Germinal center (tissue), 1 donor: Measurements from ENCODE around the gene LRRC8E.

Experiments
- DNase-seq: peaks from one replicate; pipeline ENCODE4 v3.0.0; 2012; ENCODE audit warnings: mixed read lengths, low spot score

The LRRC8E gene

DNA sequence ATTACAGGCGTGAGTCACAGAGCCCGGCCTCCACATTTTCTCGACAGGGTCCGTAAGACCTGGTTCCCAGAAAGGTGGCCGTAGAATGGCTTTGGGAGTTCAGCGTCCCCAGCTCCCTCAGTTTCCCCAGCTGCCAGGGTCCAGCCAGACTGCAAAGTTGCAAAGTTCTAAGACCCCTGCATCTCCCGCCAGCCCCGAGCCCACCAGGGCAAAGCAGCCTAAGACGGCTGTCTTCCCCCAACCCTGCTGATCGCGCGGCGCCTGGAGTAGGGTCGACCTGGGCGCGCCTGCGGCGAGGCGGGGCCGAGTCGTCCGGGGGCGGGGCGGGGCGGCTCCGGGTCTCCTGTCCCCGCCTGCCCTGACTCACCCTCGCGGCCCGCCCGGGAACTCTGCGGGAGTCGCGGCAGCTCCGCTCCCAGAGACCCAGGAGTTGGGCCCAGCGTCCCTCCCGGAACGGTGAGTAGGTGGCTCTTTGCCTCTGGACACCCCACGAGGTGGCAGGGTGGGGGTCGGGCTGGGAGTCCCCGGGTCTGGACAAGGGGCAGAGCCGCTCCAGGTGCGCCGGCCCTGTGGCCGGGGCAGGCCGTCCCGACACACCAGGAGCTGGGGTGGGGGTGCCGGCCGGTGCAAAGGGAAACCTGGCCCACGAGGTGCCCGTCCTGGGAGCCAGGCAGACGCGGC lies at the start of gene LRRC8E:
TSS of gene LRRC8E (plus strand) at position 366 of the 681 bp plus-strand sequence. CDS start 7,094 bp downstream, outside the sequence.
- DNase-seq = no peak

DNA sequence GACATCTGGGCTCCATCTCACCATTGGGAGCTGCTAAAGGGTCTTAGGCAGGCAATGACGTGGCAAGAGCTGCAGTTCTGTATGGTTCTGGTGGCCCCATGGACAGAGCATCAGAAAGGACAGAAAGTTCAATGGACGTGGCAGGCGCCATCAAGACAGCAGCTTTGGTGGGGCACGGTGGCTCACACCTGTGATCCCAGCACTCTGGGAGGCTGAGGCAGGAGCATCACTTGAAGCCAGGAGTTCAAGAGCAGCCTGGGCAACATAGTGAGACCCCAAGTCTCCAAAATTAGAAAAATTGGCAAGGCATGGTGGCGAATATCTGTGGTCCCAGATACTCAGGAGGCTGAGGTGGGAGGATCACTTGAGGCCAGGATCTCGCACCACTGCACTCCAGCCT lies 48.8 kb upstream of the LRRC8E start:
- no peak for DNase-seq

DNA sequence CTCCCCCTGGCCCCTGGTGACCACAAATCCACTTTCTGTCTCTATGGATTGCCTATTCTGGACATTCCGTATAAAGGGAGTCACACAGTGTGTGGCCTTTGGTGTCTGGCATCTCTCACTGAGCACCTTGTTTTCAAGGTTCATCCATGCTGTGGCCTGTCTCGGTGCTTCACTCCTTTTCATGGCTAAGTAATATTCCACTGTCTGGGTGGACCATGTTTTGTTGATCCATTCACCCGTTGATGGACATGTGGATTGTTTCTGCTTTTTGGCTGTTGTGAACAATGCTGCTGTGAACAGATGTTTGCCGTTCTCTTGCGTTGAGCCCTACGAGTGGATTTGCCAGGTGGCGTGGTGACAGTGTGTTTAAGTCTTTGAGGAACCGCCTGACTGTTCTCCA lies 47.7 kb upstream of the LRRC8E start:
- DNase-seq = no peak

DNA sequence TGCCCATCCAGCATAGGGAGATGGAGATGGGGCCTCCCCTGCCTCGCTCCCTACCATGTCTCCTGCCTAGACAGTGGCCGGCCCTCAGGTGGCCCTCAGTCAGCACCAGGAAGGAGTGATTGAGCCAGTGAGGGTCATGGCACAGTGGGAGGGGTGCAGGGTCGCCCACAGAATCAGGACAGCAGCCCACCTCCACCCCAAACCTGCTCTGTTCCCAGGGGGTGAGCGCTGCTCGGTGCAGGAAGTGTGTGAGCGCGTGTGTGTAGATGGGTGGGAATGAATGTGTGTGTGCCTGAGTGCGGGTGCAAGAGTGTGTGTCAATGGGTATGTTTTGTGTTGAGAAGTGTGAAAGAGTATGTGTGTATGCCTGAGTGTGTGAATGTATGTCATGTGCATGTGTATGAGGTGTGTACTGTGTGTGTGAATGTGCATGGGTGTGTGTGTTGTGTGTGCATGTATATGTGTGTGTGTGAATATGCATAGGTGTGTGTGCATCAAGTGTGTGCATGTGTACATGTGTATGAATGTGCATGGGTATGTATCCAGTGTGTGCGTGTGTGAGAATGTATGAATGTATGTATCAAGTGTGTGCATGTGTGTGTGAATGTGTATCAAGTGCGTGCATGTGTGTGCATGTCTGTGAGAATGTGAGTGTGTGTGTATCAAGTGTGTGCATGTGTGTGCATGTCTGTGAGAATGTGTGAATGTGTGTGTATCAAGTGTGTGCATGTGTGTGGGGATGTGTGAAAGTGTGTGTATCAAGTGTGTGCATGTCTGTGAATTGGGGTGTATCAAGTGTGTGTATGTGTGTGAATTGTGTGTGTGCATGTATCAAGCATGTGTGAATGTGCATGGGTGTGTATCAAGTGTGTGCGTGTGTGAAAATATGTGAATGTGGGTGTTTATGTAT lies 46.3 kb upstream of the LRRC8E start:
- no peak for DNase-seq

DNA sequence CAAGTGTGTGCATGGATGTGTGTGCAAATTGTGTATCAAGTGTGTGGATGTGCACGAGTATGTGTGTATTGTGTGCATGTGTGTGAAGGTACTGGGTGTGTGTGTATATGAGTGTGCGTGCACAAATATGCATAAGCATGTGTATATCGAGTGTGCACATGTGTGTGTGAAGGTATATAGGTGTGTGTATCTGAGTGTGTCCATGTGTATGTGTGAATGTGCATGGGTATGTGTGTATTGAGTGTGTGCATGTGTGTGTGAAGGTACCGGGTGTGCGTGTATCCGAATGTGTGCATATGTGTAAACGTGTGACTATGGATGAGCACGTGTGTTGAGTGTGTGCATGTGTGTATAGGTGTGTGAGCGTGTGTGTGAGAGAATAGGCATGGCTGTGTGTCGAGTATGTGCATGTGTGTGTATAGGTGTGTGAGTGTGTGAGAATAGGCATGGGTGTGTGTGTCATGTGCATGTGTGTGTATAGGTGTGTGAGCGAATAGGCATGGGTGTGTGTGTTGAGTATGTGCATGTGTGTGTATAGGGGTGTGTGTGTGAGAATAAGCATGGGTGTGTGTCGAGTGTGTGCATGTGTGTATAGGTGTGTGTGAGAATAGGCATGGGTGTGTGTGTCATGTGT lies 45.5 kb upstream of the LRRC8E start:
- DNase-seq = no peak

DNA sequence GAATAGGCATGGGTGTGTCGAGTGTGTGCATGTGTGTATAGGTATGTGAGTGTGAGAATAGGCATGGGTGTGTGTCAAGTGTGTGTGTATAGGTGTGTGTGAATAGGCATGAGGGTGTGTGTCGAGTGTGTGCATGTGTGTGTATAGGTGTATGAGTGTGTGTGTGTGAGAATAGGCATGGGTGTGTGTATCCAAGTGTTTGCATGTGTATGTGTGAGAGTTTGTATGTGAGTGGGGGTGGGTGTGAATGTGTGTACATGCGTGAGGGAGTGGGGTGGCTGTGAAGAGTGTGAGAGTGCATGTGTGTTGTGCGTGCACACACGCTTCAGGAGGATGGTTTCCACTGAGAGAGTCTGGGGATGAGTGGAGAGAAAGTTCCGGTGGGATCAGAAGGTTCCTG lies 44.8 kb upstream of the LRRC8E start:
- no peak for DNase-seq

DNA sequence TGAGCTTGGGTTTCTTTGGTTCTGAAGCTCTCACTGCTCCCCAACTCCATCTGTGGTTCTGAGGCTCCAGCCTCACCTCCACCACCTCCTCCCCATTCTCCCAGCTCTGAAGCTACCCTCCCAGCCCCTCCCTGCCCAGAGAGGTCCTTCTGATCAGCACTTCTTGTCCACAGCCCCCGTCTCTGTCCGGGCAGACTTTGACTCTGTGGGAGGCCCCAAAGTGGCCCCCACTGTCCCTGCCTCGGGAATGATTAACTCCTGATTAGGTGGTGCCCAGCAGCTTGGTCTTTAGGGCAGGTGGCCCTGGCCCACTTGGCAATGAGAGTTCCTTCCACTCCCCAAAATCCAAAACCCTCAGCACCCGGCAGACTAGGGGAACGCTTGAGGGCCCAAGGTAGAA lies 43.9 kb upstream of the LRRC8E start:
- DNase-seq = no peak

DNA sequence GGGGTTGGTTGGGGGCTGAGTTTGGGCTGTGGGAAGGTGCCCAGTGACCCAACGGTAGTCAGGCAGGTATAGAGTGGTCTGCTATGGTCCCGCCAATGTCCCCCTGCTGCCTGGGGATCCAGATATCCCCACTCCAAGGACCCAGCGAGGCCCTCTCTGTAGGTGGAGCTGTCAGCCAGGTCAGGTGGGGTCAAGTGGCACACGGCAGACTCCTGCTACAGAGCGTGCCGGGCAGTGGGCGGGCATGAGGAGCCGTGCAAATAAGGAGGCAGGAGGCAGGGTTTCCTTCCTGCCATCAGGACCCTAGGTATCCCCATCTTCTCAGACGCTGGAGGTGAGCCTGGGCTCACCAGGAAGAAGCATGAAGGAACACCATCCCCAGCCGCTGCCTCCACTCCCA lies 43.4 kb upstream of the LRRC8E start:
- no peak for DNase-seq

DNA sequence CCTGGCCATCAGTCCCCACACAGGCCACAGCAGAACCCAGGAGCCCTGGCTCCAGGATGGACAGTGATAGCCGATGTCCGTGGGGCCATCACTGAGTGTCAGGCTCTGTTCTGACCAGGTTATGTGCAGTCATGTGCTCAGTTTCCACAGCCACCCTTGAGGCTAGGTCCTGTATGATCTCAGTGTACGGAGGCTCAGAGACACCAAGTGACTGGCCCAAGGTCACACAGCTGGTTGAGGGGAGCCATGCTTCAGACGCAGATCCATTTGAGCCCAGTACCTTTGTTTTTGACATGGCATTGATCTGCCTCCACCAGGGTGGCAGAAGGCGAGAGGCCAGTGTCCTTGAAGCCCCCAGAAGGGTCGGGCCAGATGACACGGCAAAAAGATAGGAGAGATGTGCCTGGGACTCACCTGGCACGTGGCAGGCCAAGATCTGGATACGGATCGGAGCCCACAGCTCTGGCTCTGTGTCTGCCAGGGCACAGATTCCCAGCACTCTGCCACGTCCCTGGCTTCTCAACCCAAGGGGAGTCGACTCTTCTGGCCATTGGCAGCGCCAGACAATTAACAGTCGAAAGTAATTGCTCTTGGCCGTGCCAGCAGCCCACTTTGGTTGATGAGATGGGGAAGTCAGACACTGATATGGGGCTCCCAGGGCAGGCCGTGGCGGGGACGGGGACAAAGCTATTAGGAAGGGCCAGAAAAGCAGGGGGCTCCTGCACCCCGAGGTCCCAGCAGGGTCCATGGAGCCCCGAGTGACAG lies 42.7 kb upstream of the LRRC8E start:
- no peak for DNase-seq

DNA sequence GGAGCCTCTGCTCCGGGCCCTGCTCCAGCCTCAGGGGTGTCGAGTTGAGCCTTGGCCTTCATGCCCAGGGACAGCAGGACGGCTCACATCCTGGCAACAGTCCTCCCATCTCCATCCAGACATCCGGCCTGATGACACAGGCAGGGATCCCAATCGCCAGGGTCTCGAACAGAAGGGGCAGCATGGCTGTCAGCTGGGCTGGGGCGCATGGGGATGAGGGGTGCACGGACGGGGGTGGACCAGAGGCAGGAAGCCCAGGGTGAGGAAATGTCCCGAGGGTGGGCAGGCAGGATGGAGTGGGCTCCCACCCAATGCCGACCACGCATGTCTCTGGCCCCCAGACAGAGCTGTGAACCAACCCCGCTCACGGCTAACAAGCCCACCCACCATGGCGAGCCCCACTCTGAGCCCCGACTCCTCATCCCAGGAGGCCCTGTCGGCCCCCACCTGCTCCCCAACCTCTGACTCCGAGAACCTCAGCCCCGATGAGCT lies 42.1 kb upstream of the LRRC8E start:
- DNase-seq = no peak

DNA sequence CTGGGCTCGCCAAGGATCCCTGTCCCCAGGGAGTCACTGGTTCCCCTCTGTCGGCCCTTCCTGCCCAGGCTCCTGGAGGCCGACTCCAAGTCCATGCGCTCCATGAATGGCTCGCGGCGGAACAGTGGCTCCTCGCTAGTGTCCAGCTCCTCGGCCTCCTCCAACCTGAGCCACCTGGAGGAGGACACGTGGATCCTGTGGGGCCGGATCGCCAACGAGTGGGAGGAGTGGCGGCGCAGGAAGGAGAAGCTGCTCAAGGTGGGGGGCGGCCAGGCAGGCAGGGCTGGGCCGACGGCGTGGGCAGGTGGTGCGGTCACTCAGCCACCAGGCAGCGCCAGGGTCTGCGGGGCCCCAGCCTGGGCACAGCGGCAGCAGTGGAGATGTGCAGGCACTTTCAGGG lies 40.6 kb upstream of the LRRC8E start:
- DNase-seq = no peak

DNA sequence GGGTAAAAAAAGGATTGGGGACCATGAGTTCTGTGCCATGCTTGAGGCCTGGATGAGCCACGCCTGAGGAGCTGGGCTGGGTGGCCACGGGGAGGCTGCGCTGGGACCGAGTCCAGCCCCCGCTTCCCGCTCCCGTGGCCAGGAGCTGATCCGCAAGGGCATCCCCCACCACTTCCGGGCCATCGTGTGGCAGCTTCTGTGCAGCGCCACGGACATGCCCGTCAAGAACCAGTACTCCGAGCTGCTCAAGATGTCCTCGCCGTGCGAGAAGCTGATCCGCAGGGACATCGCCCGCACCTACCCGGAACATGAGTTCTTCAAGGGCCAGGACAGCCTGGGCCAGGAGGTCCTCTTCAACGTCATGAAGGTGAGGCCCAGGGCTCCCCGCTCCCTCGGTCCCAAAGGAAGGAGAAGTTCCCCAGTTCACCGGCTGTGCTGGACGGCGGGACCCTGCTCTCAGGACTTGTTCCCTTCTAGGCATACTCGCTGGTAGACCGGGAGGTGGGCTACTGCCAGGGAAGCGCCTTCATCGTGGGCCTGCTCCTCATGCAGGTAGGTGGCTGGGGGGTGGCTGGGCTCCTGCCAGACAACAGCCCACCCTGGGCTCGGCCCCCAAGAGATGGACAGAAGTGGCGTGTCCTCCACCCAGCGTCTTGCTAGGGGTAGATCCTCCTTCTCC lies 39.4 kb upstream of the LRRC8E start:
- DNase-seq = no peak

DNA sequence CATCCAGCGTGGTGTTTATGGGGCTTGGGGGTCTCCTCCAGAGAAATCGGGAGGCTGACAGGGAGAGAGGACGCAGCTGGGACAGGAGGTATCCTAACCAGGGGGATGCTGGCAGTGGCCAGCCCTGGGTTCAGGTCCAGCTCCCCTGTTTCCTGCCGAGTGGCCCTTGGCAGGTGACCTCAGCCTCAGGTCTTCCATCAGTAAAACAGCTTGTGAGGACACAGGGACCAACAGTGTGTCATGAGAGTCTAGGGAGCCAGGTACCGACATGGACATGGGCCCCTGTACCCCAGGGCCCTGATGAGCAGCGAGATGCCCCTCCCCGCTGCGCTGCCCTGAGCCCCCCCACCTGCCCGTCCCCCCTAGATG lies 38.7 kb upstream of the LRRC8E start:
- no peak for DNase-seq

DNA sequence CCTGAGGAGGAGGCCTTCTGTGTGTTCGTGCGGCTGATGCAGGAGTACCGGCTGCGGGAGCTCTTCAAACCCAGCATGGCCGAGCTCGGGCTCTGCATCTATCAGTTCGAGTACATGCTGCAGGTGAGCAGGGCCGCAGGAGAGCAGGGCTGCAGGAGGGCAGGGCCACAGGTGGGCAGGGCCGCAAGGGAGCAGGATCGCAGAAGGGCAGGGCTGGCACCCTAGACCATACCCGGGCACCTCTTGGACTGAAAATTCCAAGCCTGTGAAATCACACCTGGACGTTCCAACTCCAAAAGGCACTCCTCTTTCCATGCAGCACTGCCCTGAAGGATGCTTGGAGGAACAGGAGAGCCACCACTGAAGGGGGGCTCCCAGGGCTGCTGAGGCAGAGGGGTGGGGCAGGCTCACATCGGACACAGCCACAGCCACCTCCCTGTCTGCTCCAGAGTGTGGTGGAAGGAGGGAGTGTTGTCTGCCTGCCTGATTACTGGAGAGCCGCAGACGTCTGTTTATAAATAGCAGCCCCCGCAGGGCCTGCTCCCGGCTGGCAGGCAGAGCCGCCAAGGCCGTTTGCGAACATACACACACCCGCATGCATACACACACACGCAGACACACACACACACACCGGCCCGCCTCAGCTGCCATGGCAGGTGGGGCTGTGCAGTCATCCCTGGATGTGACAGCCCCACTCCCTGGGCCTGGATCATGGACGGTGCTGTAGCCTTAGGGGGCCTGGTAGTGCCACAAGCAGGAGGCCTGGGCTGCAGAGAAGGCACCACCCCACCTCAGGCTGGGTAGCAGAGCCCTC lies 38.1 kb upstream of the LRRC8E start:
- DNase-seq = no peak

DNA sequence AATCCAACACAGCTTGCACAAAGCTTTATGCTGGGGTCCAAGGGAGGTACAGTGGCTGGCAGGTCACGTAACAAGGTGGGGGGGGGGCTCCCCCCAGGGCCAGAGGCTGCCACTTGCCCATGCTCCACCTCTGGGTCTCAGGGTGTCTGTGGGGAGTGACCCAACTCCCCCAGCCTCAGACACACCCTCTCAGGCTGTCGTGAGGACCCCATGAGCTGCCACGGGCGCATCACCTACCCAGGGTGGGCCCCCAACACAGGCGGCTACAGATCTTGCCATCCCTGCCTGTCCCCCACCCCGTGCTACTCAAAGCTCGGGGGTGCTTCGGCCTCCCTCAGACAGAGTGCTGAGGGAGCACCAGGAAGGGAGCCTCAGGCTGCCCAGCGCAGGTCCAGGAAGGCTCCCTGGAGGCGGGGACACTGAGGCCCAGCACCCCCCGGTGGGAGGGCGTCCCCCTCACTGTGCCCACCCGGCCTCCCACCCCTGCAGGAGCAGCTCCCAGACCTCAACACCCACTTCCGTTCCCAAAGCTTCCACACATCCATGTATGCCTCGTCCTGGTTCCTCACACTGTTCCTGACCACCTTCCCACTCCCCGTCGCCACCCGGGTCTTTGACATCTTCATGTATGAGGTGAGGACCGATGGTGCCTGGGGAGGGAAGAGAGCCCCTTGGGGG lies 37.2 kb upstream of the LRRC8E start:
- DNase-seq = no peak

DNA sequence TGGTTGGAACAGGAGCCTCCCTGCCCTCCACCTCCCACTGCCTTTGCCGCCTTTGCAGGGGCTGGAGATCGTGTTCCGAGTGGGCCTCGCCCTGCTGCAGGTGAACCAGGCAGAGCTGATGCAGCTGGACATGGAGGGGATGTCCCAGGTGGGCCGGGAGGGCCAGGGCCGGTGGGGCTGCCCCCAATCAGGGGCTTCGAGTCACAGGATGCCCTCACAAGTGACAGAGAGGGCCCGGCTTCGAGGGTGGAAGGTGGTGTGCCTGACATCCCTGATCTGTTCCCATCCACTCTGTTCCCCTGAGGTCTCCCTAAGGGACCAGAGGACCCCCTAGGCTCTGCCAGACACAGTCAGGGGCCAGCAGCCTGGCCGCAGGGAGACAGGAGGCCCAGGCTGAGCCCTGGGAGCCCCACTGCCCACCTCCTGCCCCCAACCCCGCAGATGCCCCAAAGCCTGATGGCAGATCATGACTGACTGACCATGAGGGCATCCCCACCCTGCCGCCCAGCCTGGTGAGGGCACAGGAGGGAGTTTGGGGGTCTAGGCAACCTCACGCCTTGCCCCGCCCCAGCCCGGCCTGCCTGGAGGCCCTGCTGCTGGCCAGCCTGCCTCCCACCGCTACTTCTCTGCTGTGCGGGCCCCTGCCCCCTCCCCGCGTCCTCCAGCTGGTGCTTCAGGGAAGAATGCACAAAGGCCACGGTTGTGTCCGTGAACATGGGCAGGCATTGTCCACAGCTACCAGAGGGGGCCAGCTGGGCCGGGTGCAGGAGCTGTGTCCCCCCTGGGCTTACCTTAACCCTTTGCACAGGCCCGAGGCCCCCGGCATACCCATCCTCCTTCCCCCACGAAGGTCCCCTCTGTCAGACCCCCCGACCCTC lies 36.4 kb upstream of the LRRC8E start:
- DNase-seq = no peak

DNA sequence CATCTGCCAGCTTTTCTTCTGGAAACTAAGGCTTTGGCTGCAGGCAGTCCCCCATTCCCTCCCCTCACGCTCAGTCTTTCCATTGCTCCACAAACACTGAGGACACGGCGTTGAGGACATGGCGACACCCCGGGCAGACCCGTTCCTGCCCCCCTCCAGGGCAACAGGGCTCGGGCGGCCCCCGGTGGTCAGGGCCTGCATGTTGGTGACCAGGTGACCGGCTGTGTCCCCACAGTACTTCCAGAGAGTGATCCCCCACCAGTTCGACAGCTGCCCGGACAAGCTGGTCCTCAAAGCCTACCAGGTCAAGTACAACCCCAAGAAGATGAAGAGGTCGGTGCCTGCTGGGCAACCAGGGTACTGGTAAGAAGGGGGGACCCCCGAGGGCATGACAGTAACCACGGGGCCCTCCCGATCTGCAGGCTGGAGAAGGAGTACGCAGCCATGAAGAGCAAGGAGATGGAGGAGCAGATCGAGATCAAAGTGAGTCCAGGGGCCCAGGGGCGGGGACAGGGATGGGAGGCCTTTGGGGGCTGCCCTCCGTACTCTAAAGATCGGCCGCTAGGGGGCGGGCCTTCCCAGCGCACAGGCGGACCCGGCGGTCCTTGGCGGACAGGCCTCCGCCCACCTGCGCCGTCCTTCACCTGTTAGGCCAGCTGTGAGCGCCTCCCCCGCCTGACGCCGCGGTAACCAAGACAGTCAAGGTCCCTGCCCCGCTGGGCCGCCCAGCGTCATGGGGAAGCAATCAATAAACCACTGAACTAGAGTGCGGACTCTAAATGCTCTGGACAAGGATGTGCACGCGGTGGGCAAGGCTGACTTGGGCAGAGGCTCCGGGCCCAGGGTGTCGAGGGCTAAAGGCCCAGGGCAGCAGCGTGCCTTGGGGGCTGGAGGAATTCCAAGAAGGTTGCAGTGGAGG lies 35.2 kb upstream of the LRRC8E start:
- DNase-seq = peak; percentile 89

DNA sequence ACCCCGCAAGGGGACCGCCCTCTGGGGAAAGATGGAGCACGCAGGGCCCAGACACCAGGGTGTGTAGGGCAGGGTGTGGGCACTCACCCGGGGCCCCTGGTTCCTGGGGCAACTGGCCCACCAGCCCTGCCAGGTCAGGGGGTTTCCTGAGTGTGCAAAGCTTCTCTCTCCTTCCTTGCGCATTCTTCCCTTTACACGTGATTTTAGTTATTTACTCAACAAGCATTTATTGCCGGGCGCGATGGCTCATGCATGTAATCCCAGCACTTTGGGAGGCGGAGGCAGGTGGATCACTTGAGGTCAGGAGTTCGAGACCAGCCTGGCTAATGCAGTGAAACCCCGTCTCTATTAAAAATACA lies 34.6 kb upstream of the LRRC8E start:
- no peak for DNase-seq
